ENCODE measurements around the gene SH3GLB1.

GRCh38 chr1:86731416-86731815 lies 27.0 kb downstream of the SH3GLB1 start:
- TF ChIP-seq EZH2 (IDR thresholded peaks at IDR 0.05; ENCODE audit: low read length, missing control alignments) (no peak), CTCF (conservative IDR thresholded peaks at IDR 0.05 in 1 of 2, IDR thresholded peaks at IDR 0.05 in 1 of 2; ENCODE audit: low read depth in 1 of 2, low read length in 2 of 2) (no peak)
